Naive B cell (primary cell): Measurements from ENCODE around the gene RNF8. TPM values are rescaled to one million over a fixed set of nuclear protein-coding genes. Genes with fewer than 3 reads are reported as not detected.
"Not testable (repeated sequence)": the region's sequence is repeated elsewhere in the genome, so short reads cannot be mapped to it uniquely, and the experiment has no call there.

Experiments
- ATAC-seq, 2 donors: fragments of 150-1000 bp; cut with Tn5 transposase; 2 replicates each; pipeline ENCODE4 v1.10.0; 2021; ENCODE audit warnings: low read depth in 2 of 2, mild to moderate bottlenecking in 2 of 2, moderate library complexity in 2 of 2
- DNase-seq: peaks from one replicate; pipeline ENCODE4 v3.0.0; 2022
- H3K27ac Mint-ChIP-seq, 6 donors: one replicate each; pipeline ENCODE4 v1.8.0; 2020 to 2022; ENCODE audit warnings: mild to moderate bottlenecking in 6 of 6, mixed read lengths in 6 of 6, moderate library complexity in 5 of 6, inconsistent platforms in 2 of 6
- H3K27me3 Mint-ChIP-seq, 3 donors: one replicate each; pipeline ENCODE4 v1.8.0; 2021 to 2022; ENCODE audit warnings: mixed read lengths in 3 of 3, mild to moderate bottlenecking in 1 of 3
- H3K36me3 Mint-ChIP-seq, 2 donors: one replicate each; pipeline ENCODE4 v1.8.0; 2020 to 2022; ENCODE audit warnings: mixed read lengths in 2 of 2, inconsistent platforms in 1 of 2, mild to moderate bottlenecking in 1 of 2
- H3K4me1 Mint-ChIP-seq, 3 donors: one replicate each; pipeline ENCODE4 v1.8.0; 2020 to 2022; ENCODE audit warnings: mixed read lengths in 3 of 3, inconsistent platforms in 1 of 3, mild to moderate bottlenecking in 1 of 3, moderate library complexity in 1 of 3
- H3K4me3 Mint-ChIP-seq, 8 donors: one replicate each; pipeline ENCODE4 v1.8.0; 2020 to 2022; ENCODE audit warnings: mild to moderate bottlenecking in 8 of 8, mixed read lengths in 8 of 8, moderate library complexity in 8 of 8, inconsistent platforms in 2 of 8
- H3K9me3 Mint-ChIP-seq, 7 donors: one replicate each; pipeline ENCODE4 v1.8.0; 2020 to 2022; ENCODE audit warnings: mixed read lengths in 7 of 7, mild to moderate bottlenecking in 5 of 7, inconsistent platforms in 2 of 7, moderate library complexity in 1 of 7
- polyA plus RNA-seq, 6 donors: library from polyadenylated mRNA; unstranded; fragments of 300-500 nt; fragmentation: Illumina TruSeq; gene quantifications; one replicate each; pipeline ENCODE4 v1.2.3, GENCODE V29; 2021; ENCODE audit warnings: low read depth in 6 of 6

RNF8 gene, protein sequence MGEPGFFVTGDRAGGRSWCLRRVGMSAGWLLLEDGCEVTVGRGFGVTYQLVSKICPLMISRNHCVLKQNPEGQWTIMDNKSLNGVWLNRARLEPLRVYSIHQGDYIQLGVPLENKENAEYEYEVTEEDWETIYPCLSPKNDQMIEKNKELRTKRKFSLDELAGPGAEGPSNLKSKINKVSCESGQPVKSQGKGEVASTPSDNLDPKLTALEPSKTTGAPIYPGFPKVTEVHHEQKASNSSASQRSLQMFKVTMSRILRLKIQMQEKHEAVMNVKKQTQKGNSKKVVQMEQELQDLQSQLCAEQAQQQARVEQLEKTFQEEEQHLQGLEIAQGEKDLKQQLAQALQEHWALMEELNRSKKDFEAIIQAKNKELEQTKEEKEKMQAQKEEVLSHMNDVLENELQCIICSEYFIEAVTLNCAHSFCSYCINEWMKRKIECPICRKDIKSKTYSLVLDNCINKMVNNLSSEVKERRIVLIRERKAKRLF
- polyA plus RNA-seq = 10 to 100 TPM in 5 of 6 donors, 1 to 10 TPM in 1; 9.7 to 15.4 (median 12.1) TPM

DNA sequence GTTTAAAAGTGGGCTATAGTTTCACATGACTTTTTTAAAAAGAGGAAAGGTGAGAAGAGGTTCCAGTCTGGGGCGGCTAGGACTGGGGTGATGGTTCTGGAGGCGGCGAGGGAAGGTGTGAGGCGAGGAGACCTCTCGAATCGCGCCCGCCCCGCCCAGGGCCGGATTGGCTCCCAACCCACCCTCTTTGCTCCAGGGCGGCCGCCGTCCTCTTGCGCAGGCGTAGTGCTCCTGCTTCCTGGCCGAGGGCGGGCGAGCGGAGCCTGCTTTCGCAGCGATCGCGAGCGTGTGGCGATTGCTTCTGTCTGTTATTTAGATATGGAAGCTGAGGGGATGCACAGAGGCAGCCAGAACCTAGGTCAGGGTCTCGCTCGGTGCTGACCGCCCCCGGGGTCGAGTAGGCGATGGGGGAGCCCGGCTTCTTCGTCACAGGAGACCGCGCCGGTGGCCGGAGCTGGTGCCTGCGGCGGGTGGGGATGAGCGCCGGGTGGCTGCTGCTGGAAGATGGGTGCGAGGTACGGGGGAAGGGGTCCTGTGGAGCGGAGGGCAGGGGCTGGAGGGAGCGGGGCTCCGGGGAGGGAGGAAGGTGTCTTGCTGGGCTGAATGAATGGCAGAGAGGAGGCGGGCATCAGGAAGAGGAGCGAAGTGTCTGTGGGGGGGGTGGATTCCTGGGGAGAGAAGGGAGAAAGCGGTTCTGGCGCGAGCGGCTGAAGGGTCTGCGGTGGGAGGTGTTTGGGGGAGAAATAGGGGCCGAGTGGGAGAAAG, at the start of gene RNF8:
Gene RNF8 (plus strand): TSS at position 223 of the 765 bp plus-strand sequence. CDS start 182 bp downstream, at position 405.
- ATAC-seq (peak; percentile 95), DNase-seq (peak; percentile 85)
- Mint-ChIP-seq H3K4me3 (peak within 1 kb of the TSS; percentile 91 to 99 (median 98)), H3K36me3 (peaks cover 0 to 8% of the 10 kb centered on the region in 2 donors), H3K9me3 (no peaks in the 10 kb centered on the region), H3K27ac (peak within 1 kb of the TSS; percentile 89 to 98 (median 94)), H3K4me1 (peaks cover 27 to 44% (median 36%) of the 10 kb centered on the region in 3 donors), H3K27me3 (no peaks in the 10 kb centered on the region)

DNA sequence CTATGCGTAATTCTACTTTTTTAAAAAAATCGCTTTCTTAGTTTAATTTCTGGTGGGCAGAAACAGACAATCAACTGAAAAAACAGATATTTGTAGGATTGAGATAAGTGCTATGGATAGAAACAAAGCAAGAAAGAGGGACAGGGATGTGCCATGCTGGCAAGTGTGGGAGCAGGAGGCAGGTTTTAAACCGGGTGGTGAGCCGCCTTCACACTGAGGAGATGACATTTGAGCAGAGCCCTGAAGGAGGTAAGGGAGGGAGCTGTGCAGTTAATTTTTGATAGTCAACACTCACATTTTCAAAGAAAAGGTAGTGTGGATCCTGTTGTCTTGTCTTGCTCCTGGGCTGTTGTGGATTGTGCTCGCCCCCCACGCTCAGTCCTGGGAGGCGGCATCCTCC, 49.0 kb upstream of the RNF8 start:
- Mint-ChIP-seq H3K4me1 (peaks cover 0 to 10% (median 4%) of the 10 kb centered on the region in 3 donors), H3K9me3 (no peaks in the 10 kb centered on the region), H3K36me3 (peaks cover 23 to 30% of the 10 kb centered on the region in 2 donors), H3K27ac (no peak overlapping the region), H3K4me3 (no peak overlapping the region), H3K27me3 (no peaks in the 10 kb centered on the region)
- DNase-seq (no peak), ATAC-seq (no peak)

DNA sequence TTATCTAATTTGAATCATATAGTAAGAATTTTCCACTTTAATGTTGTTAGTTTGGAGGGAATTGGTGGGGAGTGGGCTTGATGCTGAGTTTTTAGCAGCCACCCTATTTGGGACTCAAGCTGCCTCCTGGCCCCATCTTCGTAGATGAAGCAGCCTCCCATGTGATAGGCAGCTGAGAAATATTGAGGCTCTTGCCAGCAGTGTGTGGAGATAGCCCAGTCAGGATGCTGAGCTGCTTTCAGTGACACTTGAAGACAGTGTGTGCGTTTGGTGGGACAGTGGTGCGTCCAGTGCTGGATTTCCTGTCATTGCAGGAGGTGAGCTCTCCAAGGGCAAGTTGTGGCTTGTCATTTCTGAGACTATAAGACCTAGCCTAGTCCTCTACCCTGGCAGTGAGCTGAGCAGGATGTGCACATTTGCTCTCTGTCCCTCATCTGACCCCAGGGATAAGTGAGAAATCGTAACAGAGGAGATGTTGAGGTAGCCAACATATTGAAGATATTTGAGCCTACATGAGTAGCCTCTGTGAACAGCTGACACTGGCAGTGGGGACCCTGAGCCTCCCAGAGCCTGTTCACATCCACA, 47.9 kb upstream of the RNF8 start:
- peaks cover 23 to 30% of the 10 kb centered on the region in 2 donors for H3K36me3 Mint-ChIP-seq
- ATAC-seq = no peak

DNA sequence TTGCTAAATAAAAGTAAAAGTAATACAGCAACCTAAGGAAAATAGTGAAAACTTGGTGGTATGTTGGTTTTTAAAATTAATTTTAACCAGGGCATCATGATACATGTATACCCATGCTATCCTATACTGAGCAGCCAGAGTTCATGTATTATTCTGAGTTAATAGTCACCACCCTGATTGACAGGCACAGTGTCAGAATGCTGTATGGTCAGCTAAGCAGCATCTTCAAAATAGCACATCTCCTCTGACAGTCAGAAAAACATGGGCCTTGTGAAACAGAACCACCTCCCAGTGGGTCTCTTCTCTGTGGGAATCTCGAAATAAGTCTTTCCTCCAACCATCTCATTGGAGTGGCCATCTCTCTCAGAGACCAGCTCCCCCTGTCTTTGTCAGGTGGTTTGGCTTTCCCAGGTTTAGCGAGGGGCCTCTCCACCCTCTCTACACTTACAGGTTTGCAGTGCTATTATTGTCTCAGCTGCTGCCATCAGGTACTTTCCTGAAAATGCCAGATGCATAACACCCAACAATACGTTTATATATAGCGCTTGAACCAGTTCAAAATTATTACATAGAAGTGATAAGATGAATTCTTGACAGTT, 47.1 kb upstream of the RNF8 start:
- Mint-ChIP-seq H3K27ac (peak overlapping the region in 1 of 6 donors; percentile 7), H3K27me3 (no peaks in the 10 kb centered on the region), H3K4me3 (no peak overlapping the region), H3K36me3 (peaks cover 23 to 24% of the 10 kb centered on the region in 2 donors), H3K4me1 (peaks cover 0 to 10% (median 4%) of the 10 kb centered on the region in 3 donors), H3K9me3 (no peaks in the 10 kb centered on the region)
- DNase-seq (no peak), ATAC-seq (no peak)

More for the DNA sequence above, 47.9 kb upstream of the RNF8 start:
- no peak for DNase-seq
- no peak overlapping the region for H3K27ac Mint-ChIP-seq
- no peak overlapping the region for H3K4me3 Mint-ChIP-seq
- H3K9me3 Mint-ChIP-seq = no peaks in the 10 kb centered on the region
- H3K4me1 Mint-ChIP-seq = peaks cover 0 to 10% (median 4%) of the 10 kb centered on the region in 3 donors
- no peaks in the 10 kb centered on the region for H3K27me3 Mint-ChIP-seq

DNA sequence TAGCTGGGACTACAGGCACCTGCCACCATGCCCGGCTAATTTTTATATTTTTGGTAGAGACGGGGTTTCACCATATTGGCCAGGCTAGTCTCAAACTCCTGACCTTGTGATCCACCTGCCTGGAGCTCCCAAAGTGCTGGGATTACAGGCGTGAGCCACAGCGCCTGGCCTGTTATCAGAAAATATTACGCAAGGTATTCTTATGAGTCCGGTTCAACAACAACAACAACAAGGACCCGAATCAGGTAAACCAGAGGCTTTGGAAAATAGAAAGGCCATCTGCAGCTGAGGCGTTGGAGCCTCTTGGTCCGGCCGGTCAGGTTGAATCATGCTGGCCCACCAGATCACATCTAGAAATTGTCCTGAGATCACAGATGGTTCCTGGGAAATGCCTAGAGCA, 46.3 kb upstream of the RNF8 start:
- H3K27me3 Mint-ChIP-seq, H3K27ac Mint-ChIP-seq, H3K4me1 Mint-ChIP-seq, H3K4me3 Mint-ChIP-seq, H3K9me3 Mint-ChIP-seq, DNase-seq, ATAC-seq: not testable (repeated sequence)
- H3K36me3 Mint-ChIP-seq = peaks cover 20 to 23% of the 10 kb centered on the region in 2 donors

DNA sequence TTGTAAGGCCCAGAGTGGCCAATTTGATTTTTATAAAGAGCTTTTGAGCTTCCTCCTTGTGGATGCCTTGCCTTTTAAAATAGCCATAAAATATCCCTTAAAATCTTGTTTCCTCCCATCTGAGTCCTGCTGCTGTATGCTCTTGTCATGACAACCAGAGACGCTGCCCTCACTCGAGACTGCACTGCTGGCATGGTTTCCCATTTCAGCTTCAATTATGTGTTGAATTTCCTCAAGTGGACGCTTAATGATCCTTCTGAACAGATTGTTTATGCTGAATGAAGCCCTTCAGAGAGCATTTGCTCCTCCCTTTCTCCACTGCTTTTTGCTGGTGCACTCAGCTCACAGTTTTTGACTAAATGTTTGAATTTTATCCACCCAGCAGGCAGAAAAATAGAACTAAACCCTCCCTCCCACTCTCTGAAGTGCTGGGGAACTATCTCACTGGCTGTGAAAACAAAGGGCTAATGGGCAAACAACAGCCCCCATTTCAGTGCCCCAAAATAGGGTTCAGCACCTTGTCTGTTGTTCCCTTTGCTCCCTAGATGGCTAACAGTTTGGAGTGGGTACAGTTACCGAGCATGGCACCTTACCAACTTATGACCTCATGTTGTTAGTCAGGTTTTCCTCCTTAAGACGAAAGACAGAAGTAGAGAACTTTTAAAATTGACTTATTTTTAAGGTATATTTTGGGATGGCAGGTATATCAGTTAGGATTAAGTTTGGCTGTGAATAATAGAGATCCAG, 45.5 kb upstream of the RNF8 start:
- peaks cover 13 to 21% of the 10 kb centered on the region in 2 donors for H3K36me3 Mint-ChIP-seq
- DNase-seq (no peak), ATAC-seq (no peak)
- no peaks in the 10 kb centered on the region for H3K9me3 Mint-ChIP-seq
- peak overlapping the region in 2 of 6 donors; percentile 47 to 89 for H3K27ac Mint-ChIP-seq
- no peak overlapping the region for H3K4me3 Mint-ChIP-seq
- H3K4me1 Mint-ChIP-seq = peaks cover 0 to 4% (median under 1%) of the 10 kb centered on the region in 3 donors
- H3K27me3 Mint-ChIP-seq = no peaks in the 10 kb centered on the region

DNA sequence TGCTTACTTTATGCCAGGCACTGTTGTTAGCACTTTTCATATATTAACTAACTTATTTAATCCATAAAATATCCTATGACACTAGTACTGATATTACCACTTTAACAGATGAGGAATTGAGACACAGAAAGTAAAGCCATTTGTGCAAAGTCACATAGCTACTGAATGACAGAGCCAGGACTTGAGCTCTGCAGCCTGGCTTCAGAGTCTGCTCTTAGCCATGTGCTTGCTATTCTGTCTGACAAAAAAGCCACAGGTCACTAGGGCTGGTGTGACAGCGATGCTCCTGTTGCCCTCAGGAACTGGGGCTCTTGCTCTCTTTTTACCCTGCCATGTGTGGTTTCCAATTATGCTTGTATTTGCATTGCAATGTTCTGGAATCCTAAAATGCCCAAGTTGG, 44.7 kb upstream of the RNF8 start:
- no peaks in the 10 kb centered on the region for H3K9me3 Mint-ChIP-seq
- no peaks in the 10 kb centered on the region for H3K4me1 Mint-ChIP-seq
- ATAC-seq = no peak
- no peak overlapping the region for H3K27ac Mint-ChIP-seq
- H3K27me3 Mint-ChIP-seq = no peaks in the 10 kb centered on the region
- H3K4me3 Mint-ChIP-seq = no peak overlapping the region
- DNase-seq = no peak
- H3K36me3 Mint-ChIP-seq = peaks cover 11 to 21% of the 10 kb centered on the region in 2 donors

DNA sequence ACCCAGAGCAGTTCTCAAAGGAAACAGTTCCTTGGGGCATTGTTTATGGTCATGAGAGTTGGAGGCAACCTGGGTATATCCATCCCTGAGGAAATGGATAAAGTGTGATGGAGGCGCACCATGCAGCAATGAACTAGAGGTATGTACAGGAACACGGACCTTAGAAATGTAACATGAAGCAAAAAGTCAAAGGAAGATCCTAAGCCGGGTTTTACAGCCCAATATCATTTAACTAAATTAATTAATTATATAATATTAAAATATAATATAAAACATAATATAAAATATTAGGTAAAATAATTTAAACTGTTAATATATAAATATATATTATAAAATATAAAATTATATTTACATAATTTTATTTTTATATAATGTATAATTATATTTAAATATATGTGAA, 44.1 kb upstream of the RNF8 start:
- peaks cover 6 to 21% of the 10 kb centered on the region in 2 donors for H3K36me3 Mint-ChIP-seq
- ATAC-seq (no peak), DNase-seq (no peak)
- no peak overlapping the region for H3K27ac Mint-ChIP-seq
- no peaks in the 10 kb centered on the region for H3K9me3 Mint-ChIP-seq
- no peak overlapping the region for H3K4me3 Mint-ChIP-seq
- H3K27me3 Mint-ChIP-seq = no peaks in the 10 kb centered on the region
- H3K4me1 Mint-ChIP-seq = peaks cover 0 to 2% (median 1%) of the 10 kb centered on the region in 3 donors

DNA sequence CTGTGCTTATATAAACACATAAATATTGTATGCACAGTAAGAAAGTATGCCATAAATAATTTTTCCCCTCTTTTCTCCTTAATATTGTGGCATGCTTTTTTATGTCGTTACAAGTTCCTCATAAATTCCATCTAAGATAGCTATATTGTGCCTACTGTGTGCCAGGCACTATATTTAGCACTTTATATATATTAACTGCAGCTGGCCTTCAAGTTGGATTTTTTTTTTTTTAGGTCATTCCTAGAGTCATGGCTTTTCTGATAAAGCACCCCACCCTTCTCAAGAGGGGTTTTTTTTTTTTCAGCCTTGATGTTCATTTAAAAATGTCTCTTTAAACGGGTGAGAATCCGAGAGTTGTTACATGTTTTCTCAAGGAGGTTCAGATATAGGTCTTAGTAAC, 42.8 kb upstream of the RNF8 start:
- Mint-ChIP-seq H3K36me3 (peaks cover 4 to 24% of the 10 kb centered on the region in 2 donors), H3K4me1 (peaks cover 0 to 5% (median 4%) of the 10 kb centered on the region in 3 donors), H3K9me3 (no peaks in the 10 kb centered on the region), H3K27ac (no peak overlapping the region), H3K27me3 (no peaks in the 10 kb centered on the region), H3K4me3 (no peak overlapping the region)
- ATAC-seq (no peak), DNase-seq (no peak)

DNA sequence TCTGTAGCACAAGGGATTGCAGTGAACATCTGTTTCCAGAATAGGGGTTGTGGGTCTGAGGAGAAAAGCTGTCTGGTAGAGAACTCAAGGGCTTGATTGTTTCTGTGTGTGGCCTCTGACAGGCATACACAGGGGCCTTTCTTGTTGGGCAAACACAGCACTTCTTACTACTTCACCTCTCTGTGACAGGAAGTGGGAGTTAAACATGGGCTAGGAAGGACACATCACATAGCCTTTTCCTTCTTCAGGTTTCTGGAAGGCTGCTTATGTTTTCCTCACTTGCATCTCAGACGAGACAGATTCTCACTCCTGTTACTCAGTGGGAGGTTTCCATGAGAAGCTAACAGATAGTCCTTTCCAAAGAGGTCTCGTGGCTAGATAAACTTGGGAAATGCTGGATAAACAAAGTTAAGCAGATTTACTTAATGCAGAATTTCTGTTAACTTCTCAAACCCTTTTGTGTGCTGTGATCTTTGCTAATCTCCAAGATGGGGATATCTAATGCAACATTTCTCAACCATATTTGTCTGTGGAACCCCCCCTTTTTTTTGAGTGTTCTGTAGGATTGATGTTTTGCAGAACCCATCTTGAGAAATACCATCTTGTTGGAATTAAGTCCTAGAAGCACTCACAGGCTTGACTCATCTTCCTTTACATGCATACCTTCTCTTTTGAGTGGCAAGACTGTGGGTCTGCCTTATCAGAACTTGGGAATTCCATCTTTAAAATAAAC, 41.9 kb upstream of the RNF8 start:
- Mint-ChIP-seq H3K4me3 (no peak overlapping the region), H3K36me3 (peaks cover 4 to 24% of the 10 kb centered on the region in 2 donors), H3K27me3 (no peaks in the 10 kb centered on the region), H3K27ac (no peak overlapping the region), H3K4me1 (peaks cover 0 to 5% (median 4%) of the 10 kb centered on the region in 3 donors), H3K9me3 (no peaks in the 10 kb centered on the region)
- ATAC-seq (no peak), DNase-seq (no peak)

DNA sequence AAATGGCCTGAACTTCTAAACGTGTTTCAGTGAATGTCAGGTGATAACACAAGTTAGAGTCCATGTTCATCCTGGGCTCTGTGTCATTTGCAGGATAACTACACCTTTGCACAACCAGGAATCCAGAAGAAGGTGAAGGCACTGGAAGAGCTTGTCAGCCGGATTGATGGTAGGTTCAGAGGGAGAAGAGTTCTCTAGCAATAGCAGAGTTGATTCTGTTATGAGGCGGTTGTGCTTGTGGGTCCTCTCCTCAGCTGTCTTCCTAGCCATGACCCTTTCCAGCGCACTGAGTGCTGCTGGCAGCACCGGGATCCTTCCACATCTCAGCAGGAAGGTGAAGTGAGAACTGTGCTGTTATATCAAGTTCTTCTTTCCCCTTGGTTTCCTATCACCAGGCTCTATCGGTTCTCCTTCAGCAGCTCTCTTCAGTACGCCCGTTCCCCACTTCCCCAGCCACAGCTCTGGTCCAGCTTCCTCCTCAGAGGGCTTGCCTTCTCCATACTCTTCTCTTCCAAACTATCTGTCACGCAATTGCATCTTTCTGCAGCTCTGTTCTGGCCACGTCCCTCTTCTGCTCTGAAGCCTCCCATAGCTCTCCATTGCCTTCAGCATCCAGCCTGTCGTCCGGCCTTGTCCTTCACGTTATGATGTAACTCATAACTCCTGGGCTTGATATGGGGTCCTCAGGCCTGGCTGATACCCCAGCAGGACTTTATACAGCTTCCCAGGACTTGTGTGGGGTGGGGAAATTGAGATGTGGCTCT, 39.9 kb upstream of the RNF8 start:
- Mint-ChIP-seq H3K27ac (peak overlapping the region in 2 of 6 donors; percentile 1 to 60), H3K27me3 (no peaks in the 10 kb centered on the region), H3K4me3 (no peak overlapping the region), H3K9me3 (no peaks in the 10 kb centered on the region), H3K36me3 (peaks cover 4 to 24% of the 10 kb centered on the region in 2 donors), H3K4me1 (peaks cover 0 to 5% (median 4%) of the 10 kb centered on the region in 3 donors)
- ATAC-seq = no peak
- no peak for DNase-seq
